ENCODE data around the gene SCN2B.

The SCN2B gene

DNA sequence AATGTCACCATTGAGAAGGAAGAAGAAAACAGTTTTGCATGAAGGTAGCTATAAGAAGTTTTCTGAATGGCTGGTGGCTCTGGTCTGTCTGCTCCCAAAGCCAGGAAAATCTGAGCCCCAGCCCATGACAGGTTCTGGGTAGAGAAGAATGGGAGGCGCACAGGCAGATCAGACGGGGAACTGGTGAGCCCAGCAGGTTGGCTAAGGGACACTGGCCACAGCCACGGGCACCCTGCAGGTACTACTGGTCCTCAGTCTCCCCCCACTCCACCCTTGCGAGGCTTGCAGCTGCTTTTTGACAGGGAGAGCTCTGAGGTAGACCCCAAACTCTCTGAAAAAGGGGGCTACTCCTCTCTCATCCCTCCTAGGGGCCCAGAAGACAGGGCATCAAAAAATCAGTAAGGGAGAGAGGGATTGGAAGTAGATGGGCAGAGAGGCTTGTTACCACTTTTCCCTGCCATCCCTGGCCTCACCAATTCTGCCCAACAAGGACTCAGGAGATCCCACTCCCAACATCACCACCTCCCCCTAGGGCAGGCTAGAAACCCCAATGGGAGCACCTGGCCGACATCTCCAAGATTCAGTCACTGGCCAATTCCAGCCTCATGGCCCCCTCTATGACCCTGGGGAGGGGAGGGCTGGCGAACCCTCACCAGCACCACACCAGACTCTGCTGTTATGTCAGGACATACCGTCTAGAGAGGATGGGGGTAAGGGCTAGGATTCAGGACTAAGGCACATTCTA lies 41.2 kb downstream of the SCN2B start:
- DNase-seq (ENCODE audit: low read depth) = no peak

DNA sequence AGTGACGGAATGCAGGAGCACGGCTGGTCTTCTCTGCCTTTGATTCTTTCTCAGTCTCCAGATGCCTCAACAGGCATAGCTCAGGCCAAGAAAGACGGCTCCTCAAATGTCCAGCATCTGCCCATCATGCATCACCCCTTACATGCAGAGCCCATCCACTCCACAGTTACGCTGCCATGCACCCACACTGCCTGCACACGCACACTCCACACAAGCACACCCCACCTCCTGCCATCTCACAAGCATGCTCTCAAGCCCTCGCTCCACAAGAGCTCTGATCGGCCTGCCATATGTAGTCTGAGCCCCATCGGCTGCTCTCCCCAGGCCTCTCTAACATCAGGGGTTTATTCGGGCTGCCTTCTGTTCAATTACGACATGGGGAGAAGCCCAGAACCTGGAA lies 42.6 kb downstream of the SCN2B start:
- DNase-seq (ENCODE audit: low read depth) = no peak

DNA sequence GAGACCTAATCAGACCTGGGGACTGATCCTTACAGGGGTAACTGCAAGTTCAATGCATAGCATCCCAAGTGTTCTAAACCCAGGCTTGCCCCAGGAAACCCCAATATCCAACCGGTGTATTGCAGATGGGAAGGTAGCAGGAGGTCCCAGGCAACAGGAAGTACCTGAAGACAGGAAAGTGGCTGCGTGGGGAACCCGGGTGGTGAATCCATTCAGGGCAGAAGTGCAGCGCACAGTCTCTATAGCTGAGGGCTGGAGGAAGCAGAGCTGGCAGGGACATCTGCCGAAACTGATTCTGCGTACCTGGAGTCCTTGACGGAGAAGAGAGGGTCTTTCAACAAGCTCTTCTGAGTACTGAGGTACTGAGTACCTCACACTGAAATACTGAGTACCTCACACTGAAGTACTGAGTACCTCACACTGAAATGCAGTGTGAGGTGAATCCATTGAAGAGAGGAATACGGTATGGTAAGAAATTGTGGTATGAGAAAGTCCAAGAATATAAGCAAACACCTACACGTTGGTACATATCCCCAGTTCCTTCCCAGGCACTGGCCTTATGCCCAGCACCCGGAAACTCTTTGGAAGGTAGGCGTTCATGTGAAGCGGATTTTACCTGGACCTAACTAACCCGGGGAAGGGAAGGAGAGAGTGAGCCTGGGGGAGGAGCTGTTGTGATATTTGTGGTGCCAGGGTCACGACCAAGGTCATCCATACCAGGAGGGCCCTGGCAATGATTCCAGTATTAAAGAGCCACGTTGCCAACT lies 43.9 kb downstream of the SCN2B start:
- DNase-seq (ENCODE audit: low read depth) = no peak

DNA sequence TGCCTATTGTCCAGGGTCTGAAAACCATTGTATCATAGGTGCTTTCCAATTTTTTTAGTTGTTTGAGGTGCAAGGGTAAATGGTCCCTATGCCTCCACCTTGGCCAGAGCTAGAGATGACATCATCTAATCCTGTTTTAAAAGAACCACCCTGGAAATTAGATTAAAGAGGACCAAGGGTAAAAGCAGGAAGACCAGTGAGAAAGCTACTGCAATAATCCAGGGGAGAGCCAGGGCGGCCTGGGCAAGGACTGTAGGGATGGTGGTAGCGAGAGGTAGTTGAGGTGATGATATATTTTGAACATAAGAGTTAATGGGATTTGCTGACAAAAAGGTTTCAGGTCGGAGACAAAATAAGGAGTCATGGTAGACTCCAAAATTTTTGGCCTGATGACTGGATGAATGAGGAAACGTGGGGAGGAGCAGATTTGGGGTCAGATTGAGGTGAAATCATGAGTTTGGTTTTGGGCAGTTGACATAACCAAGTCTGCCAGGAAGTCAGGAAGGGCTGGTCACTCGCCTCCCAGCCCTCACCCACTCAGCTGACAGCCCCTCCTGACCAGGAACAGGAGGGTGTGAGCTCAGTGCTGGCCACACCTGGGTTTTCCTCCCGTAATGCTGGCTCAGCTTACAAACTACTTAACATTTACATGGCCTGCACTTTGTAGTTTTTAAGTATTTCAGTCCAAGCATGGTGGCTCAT lies 46.8 kb downstream of the SCN2B start:
- DNase-seq (ENCODE audit: low read depth) = no peak

DNA sequence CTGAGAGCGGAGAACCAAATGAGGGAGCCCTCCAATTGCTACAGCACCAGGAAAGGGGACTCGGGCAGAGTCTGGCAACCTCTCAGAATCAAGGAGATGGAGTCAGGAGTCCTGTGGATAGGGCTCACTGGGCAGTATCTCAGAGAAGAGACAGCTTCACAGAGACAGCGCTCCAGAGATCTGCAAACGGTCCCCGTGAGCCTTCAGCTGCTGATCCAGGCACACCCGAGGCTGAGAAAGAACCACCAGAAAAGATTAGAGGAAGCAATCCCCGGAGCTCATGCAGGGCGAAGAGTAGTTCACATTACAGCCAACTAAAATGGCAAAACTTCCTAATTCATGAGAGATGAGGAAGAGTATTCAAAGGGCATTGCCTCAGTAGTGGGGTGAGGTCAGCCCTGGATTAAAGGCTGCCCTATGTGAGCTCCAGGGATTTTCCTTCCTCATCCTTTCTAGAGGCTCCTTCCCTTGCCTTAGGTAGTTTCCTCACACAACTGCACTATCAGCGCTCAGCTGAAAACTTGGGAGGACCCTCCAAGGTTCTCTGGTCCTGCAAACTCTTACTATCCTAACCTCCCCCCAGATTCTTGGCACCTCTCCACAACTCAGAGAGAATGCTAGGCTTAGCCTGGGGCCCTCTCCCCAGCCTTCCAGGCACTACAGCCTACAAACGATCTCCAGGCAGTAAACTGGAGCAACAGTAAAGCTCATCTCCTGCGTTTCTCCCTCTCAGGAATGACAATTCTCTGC lies 47.5 kb downstream of the SCN2B start:
- DNase-seq (ENCODE audit: low read depth) = no peak

DNA sequence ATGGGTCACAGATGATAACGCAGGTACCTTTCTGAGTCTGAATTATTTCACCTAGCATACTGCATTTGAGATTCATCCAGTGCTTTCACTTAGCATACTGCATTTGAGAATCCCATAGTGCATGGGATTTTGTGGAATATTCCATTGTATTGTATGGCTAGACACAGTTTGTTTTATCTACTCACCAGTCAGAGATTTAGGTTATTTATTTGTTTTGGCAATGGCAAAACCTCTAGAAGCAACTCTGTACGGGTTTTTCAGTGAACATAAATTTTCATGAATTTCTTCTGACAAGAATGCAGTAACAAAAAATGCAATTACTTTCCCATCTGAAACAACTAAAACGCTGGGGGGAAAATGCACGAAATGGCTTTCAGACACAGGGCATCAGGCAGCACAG lies 48.1 kb downstream of the SCN2B start:
- no peak for DNase-seq (ENCODE audit: low read depth)

GRCh38 chr11:118126082-118126838 lies 50.2 kb downstream of the SCN2B start:
- no peak for DNase-seq (ENCODE audit: low read depth)

DNA sequence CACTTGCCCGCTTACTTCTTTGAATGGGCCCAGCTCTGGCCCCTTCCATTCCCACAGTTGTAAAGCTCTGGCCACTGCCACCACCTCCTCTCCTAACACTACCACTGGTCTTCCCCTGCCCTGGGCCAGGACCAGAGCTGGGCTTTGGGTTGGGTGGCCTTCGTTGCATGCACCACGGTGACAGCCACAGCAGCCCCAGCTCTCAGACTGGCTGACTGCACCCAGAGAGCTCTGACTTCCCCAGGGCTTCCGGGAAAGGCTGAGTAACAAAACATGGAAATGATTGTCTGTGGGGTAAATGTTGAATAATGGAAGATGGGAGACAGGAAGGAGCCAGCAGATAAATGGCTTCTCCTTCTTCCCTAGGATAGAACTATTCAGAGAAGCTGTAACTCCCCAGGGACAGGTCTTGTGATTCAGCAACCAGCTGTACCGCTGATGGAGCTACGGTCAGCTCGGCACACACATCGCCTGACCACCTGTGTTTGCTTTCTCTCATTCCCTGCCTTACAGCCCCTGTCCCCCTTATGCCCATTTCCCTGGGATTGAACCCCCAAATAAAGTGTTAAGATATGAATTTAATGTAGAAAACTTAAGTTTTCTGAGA lies 51.4 kb downstream of the SCN2B start:
- no peak for DNase-seq (ENCODE audit: low read depth)

GRCh38 chr11:118120793-118121192 lies 55.6 kb downstream of the SCN2B start:
- DNase-seq (ENCODE audit: low read depth) = no peak

DNA sequence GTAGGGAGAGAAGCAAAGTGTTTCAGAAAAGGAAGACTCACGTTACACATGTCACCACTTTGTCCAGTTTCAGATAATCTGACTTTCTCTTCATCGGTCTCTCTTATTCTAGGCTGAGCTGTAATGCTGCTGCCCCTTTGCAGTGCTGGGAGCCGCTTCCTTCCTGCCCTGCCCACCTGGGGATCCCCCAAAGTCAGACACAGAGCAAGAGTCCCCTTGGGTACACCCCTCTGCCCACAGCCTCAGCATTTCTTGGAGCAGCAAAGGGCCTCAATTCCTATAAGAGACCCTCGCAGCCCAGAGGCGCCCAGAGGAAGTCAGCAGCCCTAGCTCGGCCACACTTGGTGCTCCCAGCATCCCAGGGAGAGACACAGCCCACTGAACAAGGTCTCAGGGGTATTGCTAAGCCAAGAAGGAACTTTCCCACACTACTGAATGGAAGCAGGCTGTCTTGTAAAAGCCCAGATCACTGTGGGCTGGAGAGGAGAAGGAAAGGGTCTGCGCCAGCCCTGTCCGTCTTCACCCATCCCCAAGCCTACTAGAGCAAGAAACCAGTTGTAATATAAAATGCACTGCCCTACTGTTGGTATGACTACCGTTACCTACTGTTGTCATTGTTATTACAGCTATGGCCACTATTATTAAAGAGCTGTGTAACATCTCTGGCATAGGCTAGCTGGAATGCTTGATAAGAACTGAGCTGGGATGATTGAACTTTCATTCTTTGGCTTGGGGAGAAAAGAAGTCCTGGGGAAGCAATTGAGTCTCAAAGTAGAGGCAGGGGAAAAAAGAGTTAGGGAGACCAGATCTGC lies 58.4 kb downstream of the SCN2B start:
- DNase-seq (ENCODE audit: low read depth) = no peak

DNA sequence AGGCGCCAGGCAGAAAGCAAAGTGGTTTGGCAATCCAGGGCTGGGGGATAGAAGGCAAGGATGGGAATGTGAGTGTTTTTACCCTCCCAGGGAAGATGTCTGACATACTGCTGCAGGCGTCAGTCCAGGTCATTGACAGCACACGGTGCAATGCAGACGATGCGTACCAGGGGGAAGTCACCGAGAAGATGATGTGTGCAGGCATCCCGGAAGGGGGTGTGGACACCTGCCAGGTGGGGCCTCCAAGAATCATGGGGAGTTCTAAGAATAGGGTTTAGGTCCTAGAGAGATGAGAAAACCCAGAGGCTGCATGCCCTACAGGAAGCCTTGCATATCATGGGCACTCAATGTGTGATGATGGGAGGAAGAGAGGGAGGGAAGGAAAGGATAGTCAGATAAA lies 61.4 kb downstream of the SCN2B start:
- DNase-seq (ENCODE audit: low read depth) = no peak

DNA sequence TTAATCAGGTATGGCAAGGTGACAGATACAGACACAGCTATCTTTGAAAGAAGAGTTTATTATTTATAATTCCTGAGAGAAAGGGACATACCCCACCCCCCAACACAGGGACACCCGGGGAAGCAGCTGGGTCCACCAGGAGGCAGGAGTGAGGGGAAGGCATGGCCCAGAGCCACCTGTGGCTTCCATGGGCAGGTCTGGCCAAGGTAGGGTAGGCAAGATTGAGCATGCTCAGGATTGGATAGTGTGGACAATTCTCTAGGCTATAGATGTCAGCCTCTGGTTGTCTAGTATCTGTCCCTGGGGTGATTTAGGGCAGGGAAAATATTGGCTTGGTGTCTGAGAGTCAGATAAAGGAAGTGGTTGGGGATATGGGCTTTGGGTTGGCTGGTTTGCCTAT lies 62.2 kb downstream of the SCN2B start:
- DNase-seq (ENCODE audit: low read depth) = no peak

DNA sequence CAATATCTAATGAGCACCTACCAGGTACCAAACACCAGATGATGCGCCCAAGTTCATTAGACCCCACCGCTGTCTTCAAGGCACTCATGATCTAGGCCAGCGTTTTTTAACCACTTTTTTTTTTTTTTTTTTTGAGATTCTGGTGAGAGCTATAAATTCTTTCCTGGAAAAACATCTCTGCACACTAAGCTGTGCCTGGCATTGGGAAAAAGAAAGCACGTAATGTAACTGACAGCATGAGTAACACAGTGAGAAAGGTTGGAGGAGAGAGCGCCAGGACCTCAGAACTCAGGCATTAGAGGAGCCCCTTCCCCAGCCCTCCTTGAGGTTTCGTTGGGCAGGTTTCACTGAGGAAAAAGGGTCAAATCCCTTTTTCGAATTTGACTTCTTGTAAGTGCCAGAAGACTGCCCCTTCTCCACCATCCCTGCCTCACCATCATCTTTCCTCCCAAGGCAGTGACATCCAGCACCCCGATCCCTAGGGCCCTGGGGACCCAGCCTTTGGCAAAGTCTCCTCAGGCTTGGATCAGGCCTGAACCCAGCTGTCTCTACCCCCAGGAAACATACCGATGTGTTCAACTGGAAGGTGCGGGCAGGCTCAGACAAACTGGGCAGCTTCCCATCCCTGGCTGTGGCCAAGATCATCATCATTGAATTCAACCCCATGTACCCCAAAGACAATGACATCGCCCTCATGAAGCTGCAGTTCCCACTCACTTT lies 63.6 kb downstream of the SCN2B start:
- no peak for DNase-seq (ENCODE audit: low read depth)

All from T follicular helper cell (primary cell).